Measurements from ENCODE around the gene PDE6B. TPM values are rescaled to one million over a fixed set of nuclear protein-coding genes. Genes with fewer than 3 reads are reported as not detected.

PDE6B gene
- total and polyA plus RNA-seq, 2 of the 13 experiments (the other 11 are each of a cell fraction or from before 2014, with no cell fraction given) = 0.38 to 0.40 TPM

DNA sequence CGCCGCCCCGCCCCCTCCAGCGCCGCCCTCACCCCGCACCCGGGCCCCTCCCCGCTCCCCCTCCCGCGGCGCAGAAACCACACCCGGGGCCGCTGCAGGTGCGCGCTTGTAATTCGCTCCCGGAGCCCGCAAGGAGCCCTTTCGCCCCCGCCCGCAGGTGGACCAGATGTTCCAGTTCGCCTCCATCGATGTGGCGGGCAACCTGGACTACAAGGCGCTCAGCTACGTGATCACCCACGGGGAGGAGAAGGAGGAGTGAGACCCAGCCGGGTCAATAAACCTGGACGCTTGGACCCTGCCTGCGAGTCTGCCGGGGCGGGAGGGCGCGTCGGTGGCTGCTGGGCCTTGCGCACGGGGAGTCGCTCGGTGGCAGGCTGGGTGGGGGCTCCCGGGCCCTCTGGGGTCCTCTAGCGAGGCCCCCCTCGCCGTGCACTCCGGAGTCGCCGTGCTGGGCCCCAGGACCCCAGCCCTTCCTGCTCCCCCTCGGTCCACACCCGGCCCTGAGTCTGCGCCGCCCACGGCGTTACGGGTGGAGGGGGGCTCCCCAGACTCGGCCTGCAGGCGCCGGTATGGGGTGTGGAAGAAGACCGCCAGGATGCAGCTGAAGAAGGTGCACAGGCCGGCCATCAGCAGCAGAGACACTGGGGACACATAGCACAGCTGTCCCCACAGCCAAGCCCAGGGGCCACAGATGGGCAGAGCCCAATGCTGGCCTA lies 56.5 kb downstream of the PDE6B start (continued):
- TF ChIP-seq NFKB2 (CRISPR knock-in tag; IDR thresholded peaks at IDR 0.05; ENCODE audit: borderline replicate concordance) (peak; percentile 57; the same call in 1 of the 2 replicates), DNMT1 (CRISPR knock-in tag; IDR thresholded peaks at IDR 0.05) (no peak), RBM39 (IDR thresholded peaks at IDR 0.05; ENCODE audit: low read depth, low read length, poor library complexity, severe bottlenecking) (peak; percentile 23), ZBTB20 (CRISPR knock-in tag; IDR thresholded peaks at IDR 0.05; ENCODE audit: borderline replicate concordance, low read depth) (0 out of 2 replicates have a peak, but pooled peaks have one; percentile 32), ZSCAN25 (CRISPR knock-in tag; IDR thresholded peaks at IDR 0.05) (peak; percentile 60; the same call in 1 of the 2 replicates), FOXC1 (CRISPR knock-in tag; IDR thresholded peaks at IDR 0.05; ENCODE audit: borderline replicate concordance) (0 out of 2 replicates have a peak, but pooled peaks have one; percentile 17), FOXJ3 (CRISPR knock-in tag; IDR thresholded peaks at IDR 0.05; ENCODE audit: borderline replicate concordance) (no peak), FOXK2 (IDR thresholded peaks at IDR 0.05) (no peak), ZC3H13 (CRISPR knock-in tag; IDR thresholded peaks at IDR 0.05) (peak; percentile 76)
- TF ChIP-seq, protein P1, sequence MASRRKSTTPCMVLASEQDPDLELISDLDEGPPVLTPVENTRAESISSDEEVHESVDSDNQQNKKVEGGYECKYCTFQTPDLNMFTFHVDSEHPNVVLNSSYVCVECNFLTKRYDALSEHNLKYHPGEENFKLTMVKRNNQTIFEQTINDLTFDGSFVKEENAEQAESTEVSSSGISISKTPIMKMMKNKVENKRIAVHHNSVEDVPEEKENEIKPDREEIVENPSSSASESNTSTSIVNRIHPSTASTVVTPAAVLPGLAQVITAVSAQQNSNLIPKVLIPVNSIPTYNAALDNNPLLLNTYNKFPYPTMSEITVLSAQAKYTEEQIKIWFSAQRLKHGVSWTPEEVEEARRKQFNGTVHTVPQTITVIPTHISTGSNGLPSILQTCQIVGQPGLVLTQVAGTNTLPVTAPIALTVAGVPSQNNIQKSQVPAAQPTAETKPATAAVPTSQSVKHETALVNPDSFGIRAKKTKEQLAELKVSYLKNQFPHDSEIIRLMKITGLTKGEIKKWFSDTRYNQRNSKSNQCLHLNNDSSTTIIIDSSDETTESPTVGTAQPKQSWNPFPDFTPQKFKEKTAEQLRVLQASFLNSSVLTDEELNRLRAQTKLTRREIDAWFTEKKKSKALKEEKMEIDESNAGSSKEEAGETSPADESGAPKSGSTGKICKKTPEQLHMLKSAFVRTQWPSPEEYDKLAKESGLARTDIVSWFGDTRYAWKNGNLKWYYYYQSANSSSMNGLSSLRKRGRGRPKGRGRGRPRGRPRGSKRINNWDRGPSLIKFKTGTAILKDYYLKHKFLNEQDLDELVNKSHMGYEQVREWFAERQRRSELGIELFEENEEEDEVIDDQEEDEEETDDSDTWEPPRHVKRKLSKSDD (CRISPR knock-in tag; IDR thresholded peaks at IDR 0.05; ENCODE audit: low read depth) = 0 out of 2 replicates have a peak, but pooled peaks have one; percentile 21
- TF ChIP-seq, protein P2, sequence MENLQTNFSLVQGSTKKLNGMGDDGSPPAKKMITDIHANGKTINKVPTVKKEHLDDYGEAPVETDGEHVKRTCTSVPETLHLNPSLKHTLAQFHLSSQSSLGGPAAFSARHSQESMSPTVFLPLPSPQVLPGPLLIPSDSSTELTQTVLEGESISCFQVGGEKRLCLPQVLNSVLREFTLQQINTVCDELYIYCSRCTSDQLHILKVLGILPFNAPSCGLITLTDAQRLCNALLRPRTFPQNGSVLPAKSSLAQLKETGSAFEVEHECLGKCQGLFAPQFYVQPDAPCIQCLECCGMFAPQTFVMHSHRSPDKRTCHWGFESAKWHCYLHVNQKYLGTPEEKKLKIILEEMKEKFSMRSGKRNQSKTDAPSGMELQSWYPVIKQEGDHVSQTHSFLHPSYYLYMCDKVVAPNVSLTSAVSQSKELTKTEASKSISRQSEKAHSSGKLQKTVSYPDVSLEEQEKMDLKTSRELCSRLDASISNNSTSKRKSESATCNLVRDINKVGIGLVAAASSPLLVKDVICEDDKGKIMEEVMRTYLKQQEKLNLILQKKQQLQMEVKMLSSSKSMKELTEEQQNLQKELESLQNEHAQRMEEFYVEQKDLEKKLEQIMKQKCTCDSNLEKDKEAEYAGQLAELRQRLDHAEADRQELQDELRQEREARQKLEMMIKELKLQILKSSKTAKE (CRISPR knock-in tag; IDR thresholded peaks at IDR 0.05; ENCODE audit: borderline replicate concordance) = peak; percentile 38; the same call in 1 of the 2 replicates
- TF ChIP-seq, protein P3, sequence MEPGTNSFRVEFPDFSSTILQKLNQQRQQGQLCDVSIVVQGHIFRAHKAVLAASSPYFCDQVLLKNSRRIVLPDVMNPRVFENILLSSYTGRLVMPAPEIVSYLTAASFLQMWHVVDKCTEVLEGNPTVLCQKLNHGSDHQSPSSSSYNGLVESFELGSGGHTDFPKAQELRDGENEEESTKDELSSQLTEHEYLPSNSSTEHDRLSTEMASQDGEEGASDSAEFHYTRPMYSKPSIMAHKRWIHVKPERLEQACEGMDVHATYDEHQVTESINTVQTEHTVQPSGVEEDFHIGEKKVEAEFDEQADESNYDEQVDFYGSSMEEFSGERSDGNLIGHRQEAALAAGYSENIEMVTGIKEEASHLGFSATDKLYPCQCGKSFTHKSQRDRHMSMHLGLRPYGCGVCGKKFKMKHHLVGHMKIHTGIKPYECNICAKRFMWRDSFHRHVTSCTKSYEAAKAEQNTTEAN (CRISPR knock-in tag; conservative IDR thresholded peaks at IDR 0.05) = 0 out of 2 replicates have a peak, but pooled peaks have one; percentile 20
- TF ChIP-seq, protein P4, sequence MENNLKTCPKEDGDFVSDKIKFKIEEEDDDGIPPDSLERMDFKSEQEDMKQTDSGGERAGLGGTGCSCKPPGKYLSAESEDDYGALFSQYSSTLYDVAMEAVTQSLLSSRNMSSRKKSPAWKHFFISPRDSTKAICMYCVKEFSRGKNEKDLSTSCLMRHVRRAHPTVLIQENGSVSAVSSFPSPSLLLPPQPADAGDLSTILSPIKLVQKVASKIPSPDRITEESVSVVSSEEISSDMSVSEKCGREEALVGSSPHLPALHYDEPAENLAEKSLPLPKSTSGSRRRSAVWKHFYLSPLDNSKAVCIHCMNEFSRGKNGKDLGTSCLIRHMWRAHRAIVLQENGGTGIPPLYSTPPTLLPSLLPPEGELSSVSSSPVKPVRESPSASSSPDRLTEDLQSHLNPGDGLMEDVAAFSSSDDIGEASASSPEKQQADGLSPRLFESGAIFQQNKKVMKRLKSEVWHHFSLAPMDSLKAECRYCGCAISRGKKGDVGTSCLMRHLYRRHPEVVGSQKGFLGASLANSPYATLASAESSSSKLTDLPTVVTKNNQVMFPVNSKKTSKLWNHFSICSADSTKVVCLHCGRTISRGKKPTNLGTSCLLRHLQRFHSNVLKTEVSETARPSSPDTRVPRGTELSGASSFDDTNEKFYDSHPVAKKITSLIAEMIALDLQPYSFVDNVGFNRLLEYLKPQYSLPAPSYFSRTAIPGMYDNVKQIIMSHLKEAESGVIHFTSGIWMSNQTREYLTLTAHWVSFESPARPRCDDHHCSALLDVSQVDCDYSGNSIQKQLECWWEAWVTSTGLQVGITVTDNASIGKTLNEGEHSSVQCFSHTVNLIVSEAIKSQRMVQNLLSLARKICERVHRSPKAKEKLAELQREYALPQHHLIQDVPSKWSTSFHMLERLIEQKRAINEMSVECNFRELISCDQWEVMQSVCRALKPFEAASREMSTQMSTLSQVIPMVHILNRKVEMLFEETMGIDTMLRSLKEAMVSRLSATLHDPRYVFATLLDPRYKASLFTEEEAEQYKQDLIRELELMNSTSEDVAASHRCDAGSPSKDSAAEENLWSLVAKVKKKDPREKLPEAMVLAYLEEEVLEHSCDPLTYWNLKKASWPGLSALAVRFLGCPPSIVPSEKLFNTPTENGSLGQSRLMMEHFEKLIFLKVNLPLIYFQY (CRISPR knock-in tag; IDR thresholded peaks at IDR 0.05; ENCODE audit: borderline replicate concordance) = peak; percentile 67; the same call in 1 of the 2 replicates
- TF ChIP-seq, protein P5, sequence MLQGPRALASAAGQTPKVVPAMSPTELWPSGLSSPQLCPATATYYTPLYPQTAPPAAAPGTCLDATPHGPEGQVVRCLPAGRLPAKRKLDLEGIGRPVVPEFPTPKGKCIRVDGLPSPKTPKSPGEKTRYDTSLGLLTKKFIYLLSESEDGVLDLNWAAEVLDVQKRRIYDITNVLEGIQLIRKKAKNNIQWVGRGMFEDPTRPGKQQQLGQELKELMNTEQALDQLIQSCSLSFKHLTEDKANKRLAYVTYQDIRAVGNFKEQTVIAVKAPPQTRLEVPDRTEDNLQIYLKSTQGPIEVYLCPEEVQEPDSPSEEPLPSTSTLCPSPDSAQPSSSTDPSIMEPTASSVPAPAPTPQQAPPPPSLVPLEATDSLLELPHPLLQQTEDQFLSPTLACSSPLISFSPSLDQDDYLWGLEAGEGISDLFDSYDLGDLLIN (CRISPR knock-in tag; IDR thresholded peaks at IDR 0.05; ENCODE audit: borderline replicate concordance) = no peak
- TF ChIP-seq, protein P6, sequence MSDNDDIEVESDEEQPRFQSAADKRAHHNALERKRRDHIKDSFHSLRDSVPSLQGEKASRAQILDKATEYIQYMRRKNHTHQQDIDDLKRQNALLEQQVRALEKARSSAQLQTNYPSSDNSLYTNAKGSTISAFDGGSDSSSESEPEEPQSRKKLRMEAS (IDR thresholded peaks at IDR 0.05) = no peak
